Left ventricle myocardium superior (tissue), 1 donor: Measurements from ENCODE around the gene RAB3GAP2. TPM values are rescaled to one million over a fixed set of nuclear protein-coding genes. Genes with fewer than 3 reads are reported as not detected.
A peak's percentile ranks its signal among the peaks of the same experiment; 100 is the strongest.
"Not testable (repeated sequence)": the region's sequence is repeated elsewhere in the genome, so short reads cannot be mapped to it uniquely, and the experiment has no call there.

Experiments
- ATAC-seq: fragments of 200-7000 bp; cut with Tn5 transposase; one replicate; pipeline ENCODE4 v1.9.1; 2020; ENCODE audit warnings: mild to moderate bottlenecking, moderate library complexity
- DNase-seq: peaks from one replicate; pipeline ENCODE4 v3.0.0-alpha.2; 2020
- intact Hi-C: fragments of 100-400 bp; cut with micrococcal nuclease; formaldehyde crosslinking; loops from one replicate; pipeline ENCODE4 v1.11.0; 2022
- total RNA-seq: library from RNA; stranded (reverse); fragmentation: NEBNext Ultra II Directional; extraction: Animal tissue kit (Norgen Biotek cat#: 25700); gene quantifications from one replicate; pipeline ENCODE4 v1.2.1, GENCODE V29; 2021
- donor health status: DM: no; HTN: yes; CAD: no; lungs with severe emphysema.

RAB3GAP2 gene
- total RNA-seq, 1 donor from 2014 or later, result 25.9 TPM

GRCh38 chr1:220218397-220219135 is 53.7 kb downstream of the RAB3GAP2 start:
- peak; percentile 85 for ATAC-seq
- peak; percentile 51 for DNase-seq
- intact Hi-C loops, result not testable (repeated sequence)

GRCh38 chr1:220217383-220217988 is 54.8 kb downstream of the RAB3GAP2 start:
- DNase-seq, result no peak
- ATAC-seq, result no peak
- intact Hi-C loops, result no loop called here

GRCh38 chr1:220213382-220213983 is 58.8 kb downstream of the RAB3GAP2 start:
- DNase-seq, result no peak
- intact Hi-C loops, result no loop called here
- ATAC-seq, result no peak

- intact Hi-C loops, result no loop called here
- no peak for ATAC-seq
- DNase-seq, result no peak
These were observed 64.8 kb downstream of the RAB3GAP2 start for GRCh38 chr1:220207411-220207810.

- DNase-seq, ATAC-seq, intact Hi-C loops: not testable (repeated sequence)
These were observed 67.5 kb downstream of the RAB3GAP2 start for GRCh38 chr1:220204758-220205157.

- DNase-seq, result no peak
- no peak for ATAC-seq
- intact Hi-C loops, result no loop called here
These were observed 68.4 kb downstream of the RAB3GAP2 start for GRCh38 chr1:220203816-220204215.

GRCh38 chr1:220198186-220199005 is 73.9 kb downstream of the RAB3GAP2 start:
- intact Hi-C loops, result no loop called here
- ATAC-seq, result no peak
- no peak for DNase-seq

- intact Hi-C loops, result no loop called here
- ATAC-seq (no peak), DNase-seq (no peak)
These were observed 76.6 kb downstream of the RAB3GAP2 start for GRCh38 chr1:220195701-220196100.

- intact Hi-C loops, result no loop called here
- no peak for ATAC-seq
- DNase-seq, result no peak
These were observed 82.4 kb downstream of the RAB3GAP2 start for GRCh38 chr1:220189750-220190347.

- ATAC-seq, result no peak
- no peak for DNase-seq
- intact Hi-C loops, result no loop called here
These were observed 83.7 kb downstream of the RAB3GAP2 start for GRCh38 chr1:220188538-220188937.

GRCh38 chr1:220186752-220187151 is 85.5 kb downstream of the RAB3GAP2 start:
- ATAC-seq (no peak), DNase-seq (no peak)
- intact Hi-C loops, result no loop called here

GRCh38 chr1:220184506-220184905 is 87.7 kb downstream of the RAB3GAP2 start:
- DNase-seq (no peak), ATAC-seq (no peak)
- intact Hi-C loops, result no loop called here

GRCh38 chr1:220182656-220183055 is 89.6 kb downstream of the RAB3GAP2 start:
- DNase-seq (no peak), ATAC-seq (no peak)
- intact Hi-C loops, result no loop called here

- no peak for ATAC-seq
- no peak for DNase-seq
- intact Hi-C loops, result no loop called here
These were observed 90.1 kb downstream of the RAB3GAP2 start for GRCh38 chr1:220182111-220182510.

- no peak for DNase-seq
- no peak for ATAC-seq
- intact Hi-C loops, result no loop called here
These were observed 95.7 kb downstream of the RAB3GAP2 start for GRCh38 chr1:220176540-220176939.

- intact Hi-C loops, result no loop called here
- ATAC-seq (no peak), DNase-seq (no peak)
These were observed 101.3 kb downstream of the RAB3GAP2 start for GRCh38 chr1:220170836-220171526.

GRCh38 chr1:220169887-220170286 is 102.4 kb downstream of the RAB3GAP2 start:
- intact Hi-C loops, DNase-seq, ATAC-seq: not testable (repeated sequence)

GRCh38 chr1:220166853-220167252 is 105.4 kb downstream of the RAB3GAP2 start:
- DNase-seq, result no peak
- intact Hi-C loops, result no loop called here
- ATAC-seq, result no peak

- DNase-seq (no peak), ATAC-seq (no peak)
- intact Hi-C loops, result no loop called here
These were observed 107.7 kb downstream of the RAB3GAP2 start for GRCh38 chr1:220164517-220164916.
